A673 (cell line): ENCODE measurements around the gene TUT7. TPM values are rescaled to one million over a fixed set of nuclear protein-coding genes. Genes with fewer than 3 reads are reported as not detected.

Experiments used
- BruUV-seq: library from RNA; stranded (reverse); fragments of 400-500 nt; replicated peaks from 2 replicates; lab custom pipeline; 2021; lab: Mats Ljungman, UMichigan
- CTCF ChIA-PET: fragments of 300-600 bp; sonication (Branson Sonifier 250); formaldehyde crosslinking; loops from one replicate; lab custom pipeline; 2022; ENCODE audit warnings: antibody characterized with exemption; lab: Charles Lee
- POLR2A ChIA-PET: fragments of 300-600 bp; sonication (Branson Sonifier 250); formaldehyde crosslinking; loops from one replicate; lab custom pipeline; 2022; ENCODE audit warnings: antibody characterized with exemption; ENCODE audit not compliant: low non-redundant PET; lab: Charles Lee
- DNase-seq: peaks from one replicate; pipeline ENCODE4 v3.0.0-alpha.2; 2015; ENCODE audit warnings: low spot score
- H3K27ac ChIP-seq: fragments of 200-600 bp; sonication (generic); 2 replicates; pipeline ENCODE4 v1.5.1; 2016; ENCODE audit warnings: mixed run types, low read depth, mild to moderate bottlenecking, mixed read lengths, antibody characterized with exemption, low read length; ENCODE audit not compliant: poor library complexity, severe bottlenecking
- H3K27me3 ChIP-seq: fragments of 200-600 bp; sonication (generic); replicated peaks from 2 replicates; pipeline ENCODE4 v1.6.1; 2017; ENCODE audit warnings: mixed run types, low read depth, mild to moderate bottlenecking, mixed read lengths, antibody characterized with exemption, low read length; ENCODE audit not compliant: insufficient read depth, poor library complexity
- H3K36me3 ChIP-seq: fragments of 200-600 bp; sonication (generic); 2 replicates; pipeline ENCODE4 v1.6.1; 2016; ENCODE audit warnings: mixed run types, mild to moderate bottlenecking, mixed read lengths, antibody characterized with exemption, low read length; ENCODE audit not compliant: insufficient read depth, poor library complexity, severe bottlenecking
- H3K4me1 ChIP-seq: fragments of 200-600 bp; sonication (generic); 2 replicates; pipeline ENCODE4 v1.6.1; 2017; ENCODE audit warnings: mixed run types, mild to moderate bottlenecking, mixed read lengths, antibody characterized with exemption, low read length; ENCODE audit not compliant: insufficient read depth, poor library complexity, severe bottlenecking
- H3K4me3 ChIP-seq: fragments of 200-600 bp; sonication (generic); 2 replicates; pipeline ENCODE4 v1.5.1; 2016; ENCODE audit warnings: low read depth, mixed run types, mild to moderate bottlenecking, mixed read lengths, low read length; ENCODE audit not compliant: poor library complexity, severe bottlenecking
- H3K9me3 ChIP-seq: fragments of 200-600 bp; sonication (generic); 2 replicates; pipeline ENCODE4 v1.6.1; 2016; ENCODE audit warnings: mixed run types, low read depth, mild to moderate bottlenecking, mixed read lengths, antibody characterized with exemption, low read length; ENCODE audit not compliant: poor library complexity, severe bottlenecking
- CTCF ChIP-seq: fragments of 300-800, 200-600 bp; sonication (generic); conservative IDR thresholded peaks from 2 replicates; pipeline ENCODE4 v1.5.1; 2017; ENCODE audit warnings: low read depth, mild to moderate bottlenecking, antibody characterized with exemption, low read length, moderate library complexity, mixed read lengths
- EZH2 ChIP-seq: fragments of 200-600 bp; sonication (generic); IDR thresholded peaks from 2 replicates; pipeline ENCODE4 v1.6.1; 2017; ENCODE audit warnings: borderline replicate concordance, low read depth, mild to moderate bottlenecking, mixed read lengths, antibody characterized with exemption, low read length; ENCODE audit not compliant: poor library complexity, severe bottlenecking
- intact Hi-C: fragments of 100-400 bp; cut with micrococcal nuclease; formaldehyde crosslinking; loops from one replicate; pipeline ENCODE4 v1.10.0; 2022; ENCODE audit not compliant: unreplicated experiment
- total RNA-seq: library from RNA; stranded (reverse); gene quantifications from 2 replicates; pipeline ENCODE4 v1.2.3, GENCODE V29; 2021

TUT7 gene
- total RNA-seq, 1 experiment from 2014 or later: 22.7 TPM

GRCh38 chr9:86277072-86277471 lies 77.1 kb downstream of the TUT7 start:
- Histone ChIP-seq H3K27ac (no peak overlapping the region), H3K36me3 (peaks cover 8% of the 10 kb centered on the region), H3K4me1 (peaks cover 9% of the 10 kb centered on the region), H3K9me3 (no peaks in the 10 kb centered on the region), H3K27me3 (no peaks in the 10 kb centered on the region), H3K4me3 (no peak overlapping the region)
- no TSS peak for BruUV-seq
- DNase-seq: no peak
- ChIA-PET POLR2A (no interaction called here), CTCF (no interaction called here)
- intact Hi-C loops: no loop called here
- no peak for TF ChIP-seq CTCF
- no peak for TF ChIP-seq EZH2

- Histone ChIP-seq H3K27me3 (no peaks in the 10 kb centered on the region), H3K4me3 (no peak overlapping the region), H3K27ac (no peak overlapping the region), H3K4me1 (peaks cover 7% of the 10 kb centered on the region), H3K36me3 (peaks cover 19% of the 10 kb centered on the region), H3K9me3 (no peaks in the 10 kb centered on the region)
- TF ChIP-seq EZH2 (no peak), CTCF (peak; percentile 42; the same call in 1 of the 2 replicates)
- POLR2A ChIA-PET: no interaction called here
- intact Hi-C loops: no loop called here
- BruUV-seq: no TSS peak
- CTCF ChIA-PET: interaction anchor here (0.6 kb wide), 1 partner anchor 8 kb away, joined by 4 read pairs; no protein-coding TSS in a partner anchor
- no peak for DNase-seq
Measured at GRCh38 chr9:86275962-86276361, 78.2 kb downstream of the TUT7 start.

GRCh38 chr9:86274821-86275643 lies 79.2 kb downstream of the TUT7 start:
- Histone ChIP-seq H3K4me3 (no peak overlapping the region), H3K27ac (no peak overlapping the region), H3K9me3 (no peaks in the 10 kb centered on the region), H3K4me1 (peaks cover 4% of the 10 kb centered on the region), H3K36me3 (peaks cover 17% of the 10 kb centered on the region), H3K27me3 (no peaks in the 10 kb centered on the region)
- no TSS peak for BruUV-seq
- DNase-seq: no peak
- intact Hi-C loops: no loop called here
- ChIA-PET CTCF (interaction anchor here (0.6 kb wide), 1 partner anchor 7 kb away, joined by 4 read pairs; no protein-coding TSS in a partner anchor), POLR2A (no interaction called here)
- TF ChIP-seq CTCF (no peak), EZH2 (no peak)
